Measurements from ENCODE around the gene MARK3.

Gene MARK3

DNA sequence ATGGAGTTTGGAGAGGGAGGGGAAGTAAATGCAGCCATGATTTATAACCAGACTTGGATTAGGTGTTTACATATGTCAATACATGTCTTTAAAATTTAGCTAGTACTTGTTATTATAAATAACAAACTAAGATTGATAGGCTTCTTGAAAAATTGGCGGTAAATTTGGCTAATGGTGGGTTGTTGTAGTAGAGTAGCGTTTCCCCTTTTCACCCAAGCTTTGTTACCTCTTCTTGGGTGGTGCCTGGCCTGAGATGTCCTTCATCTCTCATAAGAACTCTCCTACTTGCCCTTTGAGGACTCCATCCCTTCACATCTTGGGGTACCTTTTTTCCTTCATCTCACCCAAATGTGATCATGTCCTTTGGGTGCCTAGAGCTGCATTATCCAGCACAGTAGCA lies 11.2 kb downstream of the MARK3 start:
- no peak for DNase-seq

DNA sequence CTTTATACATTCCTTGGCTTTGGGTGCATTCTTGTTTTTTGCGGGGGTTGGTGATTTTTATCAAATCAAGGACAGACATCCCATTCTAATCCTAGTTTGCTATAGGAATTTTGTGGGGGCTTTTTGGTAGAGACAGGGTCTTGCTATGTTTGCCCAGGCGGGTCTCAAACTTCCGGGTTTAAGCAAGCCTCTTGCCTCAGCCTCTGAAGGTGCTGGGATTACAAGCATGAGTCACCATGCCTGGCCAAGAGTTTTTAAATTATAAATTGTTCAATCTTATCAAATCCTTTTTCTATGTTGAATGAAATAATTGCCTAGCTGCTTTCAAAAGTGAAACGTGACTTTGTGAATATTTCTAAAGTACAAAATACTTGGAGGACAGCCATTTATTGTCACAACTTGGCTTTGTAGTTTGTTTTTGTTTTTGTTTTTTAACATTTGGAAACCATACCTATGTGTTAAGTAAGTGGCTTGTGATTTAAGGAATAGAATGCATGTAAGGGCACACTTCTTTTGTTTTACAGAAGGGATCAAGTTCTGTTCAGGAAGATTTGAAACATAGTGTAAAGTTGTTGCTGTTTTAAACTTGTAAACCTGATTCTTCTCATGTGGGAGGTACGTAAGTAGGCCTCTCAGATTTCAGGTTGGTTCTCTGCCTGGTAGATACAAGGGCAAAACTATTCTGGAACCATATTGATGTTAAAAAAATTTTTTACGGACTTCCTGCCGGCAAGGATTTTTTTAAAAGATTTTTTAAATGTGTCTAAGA lies 13.4 kb downstream of the MARK3 start:
- DNase-seq = no peak

DNA sequence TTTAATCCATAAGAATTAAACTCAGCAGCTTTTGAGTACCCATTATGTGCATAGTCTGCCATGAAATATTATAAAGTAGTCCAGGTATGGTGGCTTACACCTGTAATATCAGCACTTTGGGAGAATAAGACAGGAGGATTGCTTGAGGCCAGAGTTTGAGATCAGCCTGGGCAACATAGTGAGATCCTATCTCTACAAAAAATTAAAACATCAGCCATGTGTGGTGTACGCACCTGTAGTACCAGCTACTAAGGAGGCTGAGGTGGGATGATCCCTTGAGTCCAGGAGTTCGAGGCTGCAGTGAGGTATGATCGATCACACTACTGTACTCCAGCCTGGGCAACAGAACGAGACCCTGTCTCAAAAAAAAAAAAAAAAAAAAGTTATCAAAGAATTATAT lies 15.3 kb downstream of the MARK3 start:
- DNase-seq = no peak

DNA sequence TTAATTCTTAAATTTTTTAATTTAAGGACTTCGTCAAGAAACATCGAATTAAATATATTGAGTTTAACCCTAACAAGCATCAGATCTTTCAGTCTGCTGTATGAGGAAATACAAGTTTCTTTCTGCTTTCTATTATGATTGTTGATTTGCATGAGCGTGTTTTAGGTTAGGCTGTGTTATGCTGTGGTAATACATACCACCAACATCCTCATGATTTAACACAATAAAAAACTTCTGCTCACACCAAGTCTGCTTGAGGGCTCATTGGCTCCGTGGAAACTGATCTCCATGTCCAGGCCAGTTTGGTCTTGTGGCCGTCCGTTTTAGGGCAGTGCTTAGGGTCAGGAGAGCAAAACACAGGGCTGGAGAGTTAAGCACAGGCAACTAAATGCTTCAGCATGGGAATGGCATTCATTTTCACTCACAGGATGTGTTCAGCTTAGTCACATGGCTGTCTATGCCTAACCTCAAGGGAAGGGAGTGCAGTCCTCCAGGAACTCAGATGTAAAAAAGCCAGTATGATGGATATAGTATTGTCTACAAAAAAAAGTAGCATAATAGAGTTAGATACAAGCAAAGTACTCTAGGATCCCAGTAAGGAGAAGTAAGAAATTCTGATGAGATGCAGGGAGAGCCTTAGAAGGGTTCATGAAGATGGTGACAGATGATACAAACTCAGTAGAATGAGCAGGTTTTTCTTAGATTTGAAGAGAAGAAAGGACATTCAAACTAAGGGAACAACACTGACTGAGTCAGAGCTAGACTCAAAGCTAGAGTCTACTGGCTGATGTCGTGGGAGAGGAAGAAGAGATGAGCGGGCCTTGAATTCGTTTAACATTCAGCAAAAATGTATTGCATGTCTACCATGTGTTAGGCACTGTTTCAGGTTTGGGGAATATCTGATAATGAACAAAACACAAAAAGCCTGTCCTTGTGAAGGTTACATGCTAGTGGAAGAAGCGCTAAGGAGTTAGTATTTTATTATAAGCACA lies 16.3 kb downstream of the MARK3 start:
- no peak for DNase-seq

DNA sequence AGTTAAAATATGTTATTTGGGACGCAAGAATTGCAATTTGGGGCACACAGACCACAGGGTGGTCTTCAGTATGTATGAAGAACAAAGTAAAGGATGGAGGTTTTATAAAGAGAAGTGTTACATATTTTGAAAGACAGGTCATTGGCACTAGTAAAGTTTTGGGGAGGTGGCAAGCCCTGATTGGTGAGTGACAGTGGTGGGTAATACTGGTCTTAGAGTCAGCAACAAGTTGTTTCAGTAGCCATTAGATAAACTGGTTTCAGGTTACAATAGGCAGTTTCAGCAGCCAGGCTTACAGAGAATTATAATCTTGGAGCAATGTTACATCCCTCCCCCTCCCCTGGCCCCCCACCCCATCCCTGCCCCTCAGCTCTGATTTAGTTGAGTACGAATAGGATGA lies 17.5 kb downstream of the MARK3 start:
- DNase-seq = no peak

DNA sequence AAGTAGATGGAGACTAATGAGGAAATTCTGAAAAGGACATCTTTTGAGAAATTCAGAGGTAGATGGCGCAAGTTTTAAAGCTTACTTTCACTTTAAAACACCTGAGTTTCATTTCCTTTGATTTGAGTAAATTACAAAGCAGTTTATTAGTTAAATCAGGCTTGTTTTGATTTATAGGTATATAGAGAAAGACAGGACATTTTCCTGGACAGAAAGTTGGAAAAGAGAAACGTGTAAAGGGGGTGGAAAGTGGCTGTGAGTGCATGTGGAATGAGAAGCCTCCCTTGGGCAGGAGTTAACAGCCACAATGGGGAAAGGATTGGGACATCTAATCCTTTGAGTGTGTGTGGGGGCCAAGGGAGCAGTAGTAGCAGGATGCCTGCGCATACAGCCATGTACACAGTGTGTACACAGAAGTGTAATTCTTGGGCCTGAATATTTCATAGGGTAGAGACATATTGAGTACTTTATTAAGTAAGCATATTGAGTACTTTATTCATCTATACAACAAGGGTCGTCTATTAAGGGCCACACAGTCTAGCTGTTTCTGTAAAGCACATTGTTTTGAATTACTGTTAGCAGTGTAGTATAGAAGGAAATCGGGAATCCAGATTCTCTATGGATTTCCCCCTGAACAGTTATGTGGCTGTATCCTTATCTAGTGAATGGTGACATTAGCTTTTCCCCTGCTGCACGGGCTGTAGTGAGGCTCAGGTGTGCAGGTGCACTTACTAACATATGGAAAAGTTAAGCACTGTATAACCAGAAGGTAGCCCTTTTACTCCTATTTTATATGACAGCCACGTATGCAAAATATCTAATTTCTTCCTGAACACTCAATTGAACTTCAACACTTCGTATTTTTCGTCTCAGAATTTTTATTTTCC lies 19.1 kb downstream of the MARK3 start:
- no peak for DNase-seq

DNA sequence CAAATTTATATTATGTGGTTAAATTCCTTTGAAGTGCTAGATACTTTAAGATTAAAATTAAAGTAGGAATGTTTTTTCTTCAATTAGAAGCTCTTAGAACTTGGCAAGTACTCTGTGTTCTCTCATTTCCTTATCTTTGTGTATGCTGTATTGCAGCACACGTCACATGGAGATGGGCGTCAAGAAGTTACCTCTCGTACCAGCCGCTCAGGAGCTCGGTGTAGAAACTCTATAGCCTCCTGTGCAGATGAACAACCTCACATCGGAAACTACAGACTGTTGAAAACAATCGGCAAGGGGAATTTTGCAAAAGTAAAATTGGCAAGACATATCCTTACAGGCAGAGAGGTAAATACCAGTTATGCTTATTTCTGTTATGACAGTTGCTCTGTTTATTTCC lies 19.7 kb downstream of the MARK3 start:
- no peak for DNase-seq

DNA sequence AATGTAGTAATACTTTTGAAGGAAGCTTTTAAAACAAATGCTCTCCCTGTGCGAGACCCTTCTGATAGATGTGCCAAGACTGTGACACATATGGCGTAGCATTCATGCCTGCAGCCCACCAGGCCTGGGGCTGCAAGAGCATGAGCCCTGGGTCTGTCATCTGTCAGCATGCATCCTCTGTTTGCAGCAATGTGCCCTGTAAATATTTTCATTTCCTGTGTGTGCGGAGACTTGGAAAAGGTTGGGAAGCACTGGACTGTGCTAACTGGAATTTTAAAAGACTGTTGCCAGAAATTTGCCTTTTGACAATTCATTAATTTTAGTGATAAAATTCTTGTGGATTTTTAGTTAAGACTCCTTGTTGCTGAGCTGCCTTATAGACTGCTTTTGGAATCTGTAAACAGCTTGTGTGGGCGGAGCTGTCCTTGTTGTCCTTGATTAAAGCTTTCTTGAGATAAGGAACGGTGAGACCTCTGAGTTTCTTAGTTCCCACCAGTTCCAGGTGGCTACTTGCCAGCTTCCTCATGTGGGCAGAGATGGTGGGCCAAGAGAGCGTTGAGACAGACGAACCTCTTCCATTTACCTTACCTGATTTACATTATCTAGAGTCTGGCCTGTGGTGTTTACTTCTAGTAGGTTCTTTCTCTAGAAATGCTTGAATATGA lies 23.4 kb downstream of the MARK3 start:
- peak in 1 of 2 experiments; percentile 32 for DNase-seq

DNA sequence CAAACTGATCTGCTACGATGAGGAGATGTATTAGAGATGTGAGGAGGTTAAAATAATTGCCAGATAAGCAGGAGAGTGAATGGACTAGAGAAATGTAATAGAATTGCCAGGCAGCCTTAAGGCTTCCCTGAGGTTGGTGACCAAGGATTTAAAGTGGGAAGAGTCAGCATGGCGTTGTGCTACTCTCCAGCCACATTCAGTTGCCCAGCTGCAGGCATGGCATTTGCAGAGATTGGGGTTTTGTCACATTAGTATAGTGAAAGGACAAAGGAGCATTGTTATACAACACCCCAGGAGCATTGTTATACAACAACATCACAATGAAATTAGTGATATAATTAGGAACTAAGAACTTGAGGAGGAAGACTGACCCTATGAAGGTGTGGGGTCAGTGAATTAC lies 31.7 kb downstream of the MARK3 start:
- no peak for DNase-seq

DNA sequence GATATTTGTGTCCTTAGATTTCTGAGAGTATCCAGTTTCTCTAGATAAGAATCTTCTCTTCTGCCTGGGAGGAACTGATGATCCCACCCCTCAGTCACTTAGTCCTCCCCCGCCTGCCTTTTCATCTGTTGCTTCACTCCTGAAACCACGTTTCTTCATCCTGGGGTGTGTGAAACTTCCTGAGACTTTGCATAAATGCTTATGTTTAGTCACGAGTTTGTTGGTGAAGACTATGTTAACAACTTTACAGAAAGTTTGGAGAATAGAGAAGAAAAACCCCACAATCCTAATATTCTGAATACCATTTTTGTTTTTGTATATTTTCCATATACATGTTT lies 33.2 kb downstream of the MARK3 start:
- no peak for DNase-seq

DNA sequence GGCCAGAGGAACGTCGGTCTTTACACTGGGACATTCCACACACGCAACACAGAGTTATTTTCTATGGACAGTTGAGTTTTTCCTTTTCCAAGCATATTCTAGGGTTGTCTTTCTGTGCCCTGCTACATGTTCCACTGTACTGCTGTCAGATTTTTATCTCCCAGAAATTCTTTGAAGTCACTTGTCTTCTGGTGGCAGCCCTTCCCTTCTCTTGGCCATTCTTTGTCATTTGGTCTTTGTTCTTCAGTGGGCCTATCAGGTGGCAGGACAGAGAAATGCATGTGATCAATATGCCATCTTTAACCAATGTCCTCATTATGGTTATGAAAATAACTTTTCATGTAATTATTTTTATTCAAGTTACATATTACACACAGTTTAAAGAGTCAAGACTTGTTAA lies 36.3 kb downstream of the MARK3 start:
- no peak for DNase-seq

DNA sequence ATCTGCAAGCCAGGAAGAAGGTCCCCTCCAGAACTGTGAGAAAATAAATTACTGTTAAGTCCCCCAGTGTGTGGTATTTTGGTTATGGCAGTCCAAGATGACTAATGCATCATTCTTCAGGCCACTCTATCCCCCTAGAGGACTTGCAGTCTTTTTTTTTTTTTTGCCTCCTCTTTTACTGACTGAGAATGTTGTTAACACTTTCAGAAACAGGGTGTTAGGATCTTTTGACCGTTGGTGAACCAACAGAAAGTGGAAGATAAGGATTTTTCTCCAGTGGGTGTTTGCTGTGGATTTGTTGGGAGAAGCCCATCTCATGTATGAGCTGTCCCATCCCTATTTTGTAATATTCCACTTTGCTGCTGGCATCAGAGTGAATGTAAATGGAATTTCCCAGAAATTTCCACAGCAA lies 37.8 kb downstream of the MARK3 start:
- no peak for DNase-seq

DNA sequence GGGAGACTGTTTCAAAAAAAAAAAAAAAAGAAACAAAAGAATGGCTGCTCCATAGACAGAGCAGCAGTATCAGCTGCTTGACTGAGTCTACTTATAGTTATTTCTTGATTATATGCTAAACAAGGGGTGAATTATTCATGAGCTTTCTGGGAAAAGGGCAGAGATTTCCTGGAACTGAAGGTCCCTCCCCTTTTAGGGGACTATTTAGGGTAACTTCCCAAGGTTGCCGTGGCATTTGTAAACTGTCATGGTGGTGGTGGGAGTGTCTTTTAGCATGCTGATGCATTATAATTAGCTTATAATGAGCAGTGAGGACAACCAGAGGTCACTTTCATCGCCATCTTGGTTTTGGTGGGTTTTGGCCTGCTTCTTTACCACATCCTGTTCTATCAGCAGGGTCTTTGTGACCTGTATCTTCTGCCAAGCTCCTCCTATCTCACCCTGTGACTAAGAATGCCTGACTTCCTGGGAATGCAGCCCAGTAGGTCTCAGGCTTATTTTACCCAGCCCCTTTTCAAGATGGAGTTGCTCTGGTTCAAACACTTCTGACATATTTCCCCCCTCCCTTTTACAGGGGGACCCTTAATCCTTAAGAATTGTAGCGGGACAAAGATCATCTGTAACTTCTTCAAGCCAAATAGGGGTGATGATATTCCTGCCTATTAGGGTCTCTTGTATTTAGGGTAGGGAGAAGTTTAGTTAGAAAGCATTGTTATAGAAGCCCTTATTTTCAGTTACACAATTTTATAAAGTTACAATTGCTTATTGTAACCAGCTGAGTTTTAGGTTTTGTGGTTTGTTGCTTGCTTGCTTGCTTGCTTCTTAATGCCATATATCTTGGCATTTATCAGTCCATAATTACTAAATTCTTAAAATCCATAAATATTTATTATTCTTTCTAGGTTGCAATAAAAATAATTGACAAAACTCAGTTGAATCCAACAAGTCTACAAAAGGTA lies 42.5 kb downstream of the MARK3 start:
- no peak for DNase-seq

DNA sequence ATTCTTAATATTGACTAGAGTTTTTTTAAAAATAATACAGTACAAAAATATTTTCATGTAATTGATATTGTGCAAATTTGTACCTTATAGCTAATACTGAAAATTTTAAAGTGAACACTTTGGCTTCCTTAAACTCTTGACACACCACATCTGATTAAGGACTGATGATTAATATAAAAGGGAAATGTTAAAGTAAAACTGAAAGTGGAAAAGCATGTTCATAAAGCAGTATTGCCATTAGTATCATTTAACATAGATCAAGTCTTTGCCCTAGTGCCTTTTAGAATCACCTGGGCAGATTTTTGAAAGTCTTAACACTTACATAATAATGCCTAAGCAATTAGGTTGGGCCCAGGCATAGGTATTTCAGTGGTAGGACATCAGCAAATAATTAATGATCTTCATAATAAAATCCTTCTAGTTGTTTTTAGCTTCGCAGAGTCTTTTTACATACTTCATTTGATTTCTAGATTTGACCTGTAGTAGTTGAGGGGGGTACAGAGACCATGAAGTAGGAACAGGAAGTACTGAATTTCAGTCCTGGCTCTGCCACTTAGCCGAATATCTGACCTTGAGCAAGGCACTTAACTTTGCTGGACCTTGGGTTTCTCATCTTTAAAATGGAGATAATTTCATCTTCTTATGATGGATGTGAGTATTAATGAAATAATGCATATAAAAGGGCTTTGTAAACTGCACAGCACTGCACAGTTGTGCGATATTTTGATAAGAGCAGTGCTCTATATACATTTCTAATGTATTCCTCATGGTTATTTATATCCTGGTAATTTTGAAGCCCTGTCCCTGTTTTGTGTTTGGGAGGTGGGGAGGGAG lies 43.7 kb downstream of the MARK3 start:
- DNase-seq = no peak

DNA sequence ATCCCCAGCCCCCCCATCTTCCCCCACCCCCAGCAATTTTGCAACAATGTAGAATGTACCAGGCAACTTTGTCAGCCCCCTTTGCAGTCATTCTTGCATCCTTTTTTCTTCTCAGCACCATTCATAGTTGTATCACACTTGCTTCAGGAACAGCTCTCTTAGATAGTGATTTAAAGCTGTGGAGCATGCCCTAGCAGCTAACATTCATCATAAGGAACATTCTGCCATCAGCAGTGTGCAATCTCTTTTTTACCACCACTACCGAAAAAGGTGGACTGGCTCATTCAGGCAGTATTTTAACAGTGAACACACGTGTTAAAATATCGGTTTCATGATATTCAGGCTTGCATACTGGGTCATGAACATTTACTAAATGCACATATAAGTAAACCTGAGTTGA lies 45.1 kb downstream of the MARK3 start:
- no peak for DNase-seq

DNA sequence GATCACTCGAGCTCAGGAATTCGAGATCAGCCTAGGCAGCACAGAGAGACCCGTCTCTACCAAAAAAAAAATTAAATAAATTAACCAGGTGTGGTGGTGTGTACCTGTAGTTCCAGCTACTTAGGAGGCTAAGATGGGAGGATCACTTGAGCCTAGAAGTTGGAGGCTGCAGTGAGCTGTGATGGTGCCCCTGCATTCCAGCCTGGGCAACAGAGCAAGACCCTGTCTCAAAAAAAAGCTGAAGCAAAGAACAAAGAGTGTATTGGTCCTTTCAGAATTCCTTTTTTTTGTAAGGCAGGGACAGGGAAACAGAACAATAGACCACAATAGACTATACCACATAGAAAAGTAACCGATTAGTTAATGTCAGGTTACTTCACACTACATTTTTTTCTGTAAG lies 47.4 kb downstream of the MARK3 start:
- no peak for DNase-seq

DNA sequence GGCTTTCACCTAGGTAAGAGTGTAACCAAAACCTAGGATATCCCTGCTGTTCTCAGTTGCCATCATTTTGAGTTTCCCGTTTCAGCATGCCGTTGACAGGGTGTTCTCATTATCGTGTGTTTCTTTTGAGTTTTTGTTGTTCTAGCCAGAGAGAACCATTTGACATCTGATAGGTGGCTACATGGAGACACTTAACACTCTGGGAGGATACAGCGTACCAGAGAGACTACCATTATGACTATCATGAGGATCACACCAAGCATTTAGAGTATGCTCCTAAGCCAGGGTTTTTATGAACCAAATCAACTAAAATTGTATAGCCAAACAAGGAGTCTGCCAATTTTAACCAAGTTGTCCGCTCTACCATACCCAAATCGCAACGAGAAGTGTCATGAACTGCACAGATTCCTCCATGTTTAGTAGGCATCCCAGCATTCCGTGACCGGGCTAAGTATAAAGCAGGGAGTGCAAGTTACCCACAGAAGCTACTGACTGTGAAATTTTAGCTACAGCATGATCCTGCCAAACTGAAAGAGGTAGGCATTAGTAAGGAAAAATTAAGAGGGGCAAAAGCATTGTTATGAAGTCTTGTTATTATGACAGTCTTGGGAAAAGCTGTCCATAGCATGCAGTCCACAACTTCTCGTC lies 48.8 kb downstream of the MARK3 start:
- no peak for DNase-seq

DNA sequence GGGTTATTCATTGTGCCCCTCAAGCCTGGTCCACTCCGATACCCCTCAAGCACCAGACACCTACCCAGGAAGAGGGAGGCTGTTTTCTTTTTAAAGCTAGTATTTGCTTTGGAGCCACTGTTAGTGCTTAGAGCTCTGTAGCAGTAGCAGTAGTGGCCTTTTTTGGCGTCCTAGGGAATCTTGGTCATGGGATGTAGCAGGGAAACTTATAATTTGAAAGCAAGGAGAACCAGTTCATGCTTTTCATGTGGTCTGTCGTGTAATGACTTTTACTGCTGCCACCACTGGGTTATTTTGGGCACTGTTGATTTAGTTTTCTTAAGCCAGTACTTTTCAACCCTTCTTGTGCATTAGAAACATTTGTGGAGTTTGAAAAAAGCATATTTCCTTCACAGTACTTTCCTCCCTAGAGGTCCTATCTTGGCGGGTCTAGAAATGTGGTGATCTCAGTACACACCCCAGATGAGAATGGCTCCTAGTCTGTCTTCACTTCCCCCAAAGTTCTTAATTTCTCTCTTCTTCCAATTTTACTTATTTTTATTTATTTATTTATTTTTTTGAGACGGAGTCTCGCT lies 49.7 kb downstream of the MARK3 start:
- DNase-seq = no peak

DNA sequence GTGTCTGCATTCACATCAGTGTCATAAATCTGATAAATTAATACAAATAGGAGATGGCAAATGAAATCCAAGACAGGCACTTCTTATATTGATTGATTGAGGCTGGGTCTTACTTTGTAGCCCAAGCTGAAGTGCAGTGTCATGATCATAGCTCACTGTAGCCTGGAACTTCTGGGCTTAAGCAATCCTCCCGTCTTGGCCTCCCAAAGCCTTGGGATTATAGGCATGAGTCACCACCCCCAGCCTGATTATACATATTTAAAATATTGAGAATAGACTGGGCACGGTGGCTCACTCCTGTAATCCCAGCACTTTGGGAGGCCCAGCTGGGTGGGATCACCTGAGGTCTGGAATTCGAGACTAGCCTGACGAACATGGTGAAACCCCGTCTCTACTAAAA lies 51.3 kb downstream of the MARK3 start:
- no peak for DNase-seq

DNA sequence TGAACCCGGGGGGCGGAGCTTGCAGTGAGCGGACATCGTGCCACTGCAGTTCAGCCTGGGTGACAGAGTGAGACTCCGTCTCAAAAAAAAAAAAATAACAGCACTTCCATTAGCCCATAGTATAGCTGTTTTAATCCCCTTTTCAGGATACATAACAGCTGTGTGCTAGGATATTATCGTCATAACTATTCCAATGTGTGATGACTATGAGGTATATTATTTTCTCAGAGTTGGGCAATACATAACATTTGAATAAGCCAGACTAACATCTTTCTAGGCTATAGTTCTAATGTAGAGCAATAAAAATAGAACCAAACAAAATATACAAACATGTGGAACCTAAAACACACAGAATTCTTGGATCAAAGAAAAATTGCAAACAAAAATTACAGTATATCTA lies 57.1 kb downstream of the MARK3 start:
- no peak for DNase-seq

Measured in NCI-H446 (cell line).